HEK293 (cell line): ENCODE measurements around the gene XKRX.

Experiments
- CTCF ChIA-PET: fragments of 350-600 bp; formaldehyde crosslinking; extraction: SDS; loops from one replicate; lab custom pipeline; 2021; ENCODE audit warnings: antibody characterized with exemption; lab: Yijun Ruan, JAX
- POLR2A ChIA-PET: fragments of 300-600 bp; formaldehyde crosslinking; extraction: SDS; loops from one replicate; lab custom pipeline; 2020; ENCODE audit warnings: antibody characterized with exemption, inconsistent platforms; lab: Yijun Ruan, JAX
- H3K27ac ChIP-seq: fragments of 200-500 bp; sonication (Bioruptor generic); 2 replicates; pipeline ENCODE4 v1.5.1; 2014; ENCODE audit warnings: low read depth, low read length, control low read depth, inconsistent platforms; ENCODE audit errors: extremely low read depth
- H3K36me3 ChIP-seq, 2 experiments: fragments of 200-500 bp in 1 of 2; sonication (Bioruptor generic) in 1 of 2; 1 replicate in 1 of 2; 2 replicates in 1 of 2; pipeline ENCODE4 v1.5.1; 2014 to 2017; ENCODE audit warnings: inconsistent platforms in 2 of 2, low read length in 2 of 2; ENCODE audit not compliant: control insufficient read depth in 2 of 2, insufficient read depth in 1 of 2
- H3K4me1 ChIP-seq: fragments of 200-500 bp; sonication (Bioruptor generic); 2 replicates; pipeline ENCODE4 v1.5.1; 2014; ENCODE audit warnings: mild to moderate bottlenecking, low read length, inconsistent platforms; ENCODE audit not compliant: control insufficient read depth, insufficient read depth
- H3K4me3 ChIP-seq: 2 replicates; pipeline ENCODE4 v1.5.1; 2011; ENCODE audit warnings: low read depth, mild to moderate bottlenecking, control low read depth, low read length, moderate library complexity
- H3K9me3 ChIP-seq: fragments of 200-500 bp; sonication (Bioruptor generic); 2 replicates; pipeline ENCODE4 v1.5.1; 2014; ENCODE audit warnings: low read depth, low read length, inconsistent platforms; ENCODE audit not compliant: control insufficient read depth, insufficient read depth
- HOXA7 ChIP-seq: sonication (generic); formaldehyde crosslinking; IDR thresholded peaks from 2 replicates; pipeline ENCODE4 v1.8.1; 2022; ENCODE audit warnings: missing genetic modification reagents, borderline replicate concordance
- SCRT2 ChIP-seq: fragments of 450-650 bp; formaldehyde crosslinking; IDR thresholded peaks from 2 replicates; pipeline ENCODE4 v1.5.1; 2016; ENCODE audit warnings: missing biosample characterization, missing genetic modification characterization
- SP2 ChIP-seq: fragments of 450-650 bp; formaldehyde crosslinking; IDR thresholded peaks from 2 replicates; pipeline ENCODE4 v1.5.1; 2016; ENCODE audit warnings: missing biosample characterization, missing genetic modification characterization
- SP3 ChIP-seq: fragments of 450-650 bp; formaldehyde crosslinking; IDR thresholded peaks from 2 replicates; pipeline ENCODE4 v1.5.1; 2016; ENCODE audit warnings: missing biosample characterization, missing genetic modification characterization
- TCF7L2 ChIP-seq: IDR thresholded peaks from 2 replicates; pipeline ENCODE4 v1.6.1; 2011; ENCODE audit warnings: low read depth, mild to moderate bottlenecking, inconsistent platforms, low read length, moderate library complexity, borderline replicate concordance
- YY1 ChIP-seq: fragments of 450-650 bp; formaldehyde crosslinking; IDR thresholded peaks from 2 replicates; pipeline ENCODE4 v1.5.1; 2018; ENCODE audit warnings: missing biosample characterization, missing genetic modification characterization
- ZBTB17 ChIP-seq: fragments of 450-650 bp; formaldehyde crosslinking; IDR thresholded peaks from 2 replicates; pipeline ENCODE4 v1.5.1; 2016; ENCODE audit warnings: missing biosample characterization, missing genetic modification characterization
- ZBTB21 ChIP-seq: fragments of 450-650 bp; formaldehyde crosslinking; IDR thresholded peaks from 2 replicates; pipeline ENCODE4 v1.5.1; 2017; ENCODE audit warnings: missing biosample characterization, missing genetic modification characterization
- ZBTB48 ChIP-seq: fragments of 450-650 bp; formaldehyde crosslinking; IDR thresholded peaks from 2 replicates; pipeline ENCODE4 v1.5.1; 2016; ENCODE audit warnings: missing biosample characterization, missing genetic modification characterization
- ZFP37 ChIP-seq: fragments of 450-650 bp; formaldehyde crosslinking; IDR thresholded peaks from 2 replicates; pipeline ENCODE4 v1.5.1; 2016; ENCODE audit warnings: missing biosample characterization, missing genetic modification characterization
- ZNF10 ChIP-seq: fragments of 450-650 bp; formaldehyde crosslinking; IDR thresholded peaks from 2 replicates; pipeline ENCODE4 v1.5.1; 2017; ENCODE audit warnings: missing biosample characterization, missing genetic modification characterization
- ZNF114 ChIP-seq: fragments of 450-650 bp; formaldehyde crosslinking; IDR thresholded peaks from 2 replicates; pipeline ENCODE4 v1.5.0; 2017; ENCODE audit warnings: missing biosample characterization, missing genetic modification characterization
- ZNF175 ChIP-seq: fragments of 450-650 bp; formaldehyde crosslinking; IDR thresholded peaks from 2 replicates; pipeline ENCODE4 v1.5.1; 2016; ENCODE audit warnings: missing biosample characterization, missing genetic modification characterization
- ZNF211 ChIP-seq: fragments of 450-650 bp; formaldehyde crosslinking; IDR thresholded peaks from 2 replicates; pipeline ENCODE4 v1.5.1; 2016; ENCODE audit warnings: low read depth, missing biosample characterization, missing genetic modification characterization
- ZNF239 ChIP-seq: fragments of 450-650 bp; formaldehyde crosslinking; IDR thresholded peaks from 2 replicates; pipeline ENCODE4 v1.5.1; 2016; ENCODE audit warnings: missing biosample characterization, missing genetic modification characterization
- ZNF335 ChIP-seq: fragments of 450-650 bp; formaldehyde crosslinking; conservative IDR thresholded peaks from 2 replicates; pipeline ENCODE4 v1.5.1; 2016; ENCODE audit warnings: missing biosample characterization, missing genetic modification characterization
- ZNF404 ChIP-seq: fragments of 450-650 bp; formaldehyde crosslinking; IDR thresholded peaks from 2 replicates; pipeline ENCODE4 v1.5.1; 2017; ENCODE audit warnings: missing biosample characterization, missing genetic modification characterization
- ZNF521 ChIP-seq: fragments of 450-650 bp; formaldehyde crosslinking; IDR thresholded peaks from 2 replicates; pipeline ENCODE4 v1.5.1; 2017; ENCODE audit warnings: missing biosample characterization, mild to moderate bottlenecking, missing genetic modification characterization
- ZNF544 ChIP-seq: fragments of 450-650 bp; formaldehyde crosslinking; IDR thresholded peaks from 2 replicates; pipeline ENCODE4 v1.5.0; 2017; ENCODE audit warnings: missing biosample characterization, missing genetic modification characterization
- ZNF658 ChIP-seq: fragments of 450-650 bp; formaldehyde crosslinking; IDR thresholded peaks from 2 replicates; pipeline ENCODE4; 2016; ENCODE audit warnings: missing biosample characterization, missing genetic modification characterization
- ZNF664 ChIP-seq: fragments of 450-650 bp; formaldehyde crosslinking; IDR thresholded peaks from 2 replicates; pipeline ENCODE4 v1.5.1; 2016; ENCODE audit warnings: missing biosample characterization, missing genetic modification characterization
- ZNF677 ChIP-seq: fragments of 450-650 bp; IDR thresholded peaks from 2 replicates; pipeline ENCODE4 v1.5.0; 2018; ENCODE audit warnings: missing biosample characterization, mild to moderate bottlenecking, missing genetic modification characterization, moderate library complexity
- ZNF701 ChIP-seq: fragments of 450-650 bp; formaldehyde crosslinking; IDR thresholded peaks from 2 replicates; pipeline ENCODE4 v1.5.1; 2016; ENCODE audit warnings: missing biosample characterization, missing genetic modification characterization
- TF ChIP-seq, protein P1 (sequence below): fragments of 450-650 bp; formaldehyde crosslinking; IDR thresholded peaks from 2 replicates; pipeline ENCODE4 v1.5.1; 2017; ENCODE audit warnings: missing biosample characterization, missing genetic modification characterization
- TF ChIP-seq, protein P2 (sequence below): fragments of 450-650 bp; formaldehyde crosslinking; IDR thresholded peaks from 2 replicates; pipeline ENCODE4 v1.5.1; 2016; ENCODE audit warnings: missing biosample characterization, missing genetic modification characterization
- TF ChIP-seq, protein P3 (sequence below): fragments of 450-650 bp; formaldehyde crosslinking; IDR thresholded peaks from 2 replicates; pipeline ENCODE4 v1.5.1; 2017; ENCODE audit warnings: missing biosample characterization, missing genetic modification characterization
- TF ChIP-seq, protein P4 (sequence below): fragments of 450-650 bp; formaldehyde crosslinking; IDR thresholded peaks from 2 replicates; pipeline ENCODE4 v1.5.1; 2016; ENCODE audit warnings: missing biosample characterization, missing genetic modification characterization
- TF ChIP-seq, protein P5 (sequence below): fragments of 450-650 bp; formaldehyde crosslinking; IDR thresholded peaks from 2 replicates; pipeline ENCODE4 v1.5.1; 2016; ENCODE audit warnings: missing biosample characterization, missing genetic modification characterization

Gene XKRX

DNA sequence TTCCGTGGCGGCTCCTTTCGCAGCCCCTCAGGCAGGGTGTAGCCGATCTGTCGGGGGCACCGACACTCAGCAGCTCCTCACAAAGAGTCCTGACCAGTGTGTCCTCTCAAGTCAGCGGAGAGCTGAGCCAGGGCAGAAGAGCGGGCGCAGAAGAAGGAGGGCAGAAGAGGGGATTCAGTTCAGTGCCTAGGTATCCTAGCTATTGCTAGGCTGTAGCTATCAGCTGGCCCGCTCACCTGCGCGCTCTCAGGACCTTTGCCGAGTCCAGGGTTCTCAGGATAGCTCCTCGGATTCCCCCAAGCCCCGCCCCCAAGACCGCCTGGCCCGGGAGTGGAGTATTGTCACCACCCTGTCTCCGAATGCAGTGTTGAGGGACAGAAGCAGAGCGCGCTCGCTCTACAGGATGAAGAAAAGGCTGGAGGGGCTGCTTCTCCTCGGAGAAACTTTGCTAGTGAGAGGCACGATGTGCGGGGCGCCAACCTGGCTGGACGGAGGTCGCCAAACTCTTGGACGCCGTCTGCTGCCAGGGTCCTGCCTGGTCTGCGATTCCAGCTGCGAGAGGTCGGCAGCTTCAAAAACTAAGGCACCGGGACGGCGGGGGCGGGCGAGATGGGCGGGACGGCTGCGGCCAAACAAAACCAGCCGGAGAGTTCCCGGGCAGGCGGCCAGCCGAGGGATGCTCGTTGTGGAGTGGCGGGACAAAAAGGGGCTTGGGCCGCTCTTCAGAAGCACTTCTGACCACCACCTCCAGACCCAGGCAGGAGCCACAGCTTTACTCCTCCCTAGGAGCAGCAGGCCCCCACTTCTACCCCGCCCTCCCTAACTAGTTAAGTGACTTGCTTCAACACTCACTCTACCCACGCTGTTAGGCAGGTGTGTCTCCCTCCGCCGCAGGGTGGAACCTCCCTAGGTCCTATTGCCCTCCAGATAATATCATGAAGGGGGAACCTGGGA, at the start of gene XKRX:
Gene XKRX (minus strand): TSS at position 258 of the 954 bp plus-strand sequence. CDS start 613 bp downstream, outside the sequence.
- Histone ChIP-seq H3K9me3 (no peaks in the 10 kb centered on the region; the same call in 1 of the 2 replicates), H3K4me1 (0 out of 2 replicates have a peak, but pooled peaks cover 3% of the 10 kb centered on the region), H3K27ac (peak within 1 kb of the TSS; percentile 24; the same call in 1 of the 2 replicates), H3K36me3 (no peaks in the 10 kb centered on the region), H3K4me3 (peak within 1 kb of the TSS; percentile 50)
- CTCF ChIA-PET, result interaction anchor here (0.6 kb wide), 1 partner anchor 461 kb away, joined by 3 read pairs; no protein-coding TSS in a partner anchor
- POLR2A ChIA-PET, result interaction anchor here (0.7 to 1.1 kb wide), 3 partner anchors 13 to 249 kb away, joined by 3 read pairs; partner anchors contain the start of gene CENPI
- TF ChIP-seq ZBTB48 (no peak), SP3 (peak; percentile 62), ZNF677 (no peak), ZNF211 (tag by site-specific recombination) (no peak), ZNF239 (no peak), ZNF521 (tag by site-specific recombination) (no peak), ZNF114 (tag by site-specific recombination) (no peak), ZNF404 (tag by site-specific recombination) (no peak), ZNF335 (tag by site-specific recombination) (peak; percentile 56), ZNF664 (tag by site-specific recombination) (no peak), ZNF658 (tag by site-specific recombination) (no peak), ZNF701 (tag by site-specific recombination) (no peak), ZNF10 (tag by site-specific recombination) (no peak), ZNF175 (tag by site-specific recombination) (no peak), YY1 (tag by site-specific recombination) (no peak), ZNF544 (no peak), TCF7L2 (peak; percentile 48; the same call in 1 of the 2 replicates), ZFP37 (tag by site-specific recombination) (no peak), SP2 (tag by site-specific recombination) (peak; percentile 57), SCRT2 (tag by site-specific recombination) (no peak), ZBTB17 (peak; percentile 88), ZBTB21 (tag by site-specific recombination) (no peak), HOXA7 (no peak)
- TF ChIP-seq, protein P1, sequence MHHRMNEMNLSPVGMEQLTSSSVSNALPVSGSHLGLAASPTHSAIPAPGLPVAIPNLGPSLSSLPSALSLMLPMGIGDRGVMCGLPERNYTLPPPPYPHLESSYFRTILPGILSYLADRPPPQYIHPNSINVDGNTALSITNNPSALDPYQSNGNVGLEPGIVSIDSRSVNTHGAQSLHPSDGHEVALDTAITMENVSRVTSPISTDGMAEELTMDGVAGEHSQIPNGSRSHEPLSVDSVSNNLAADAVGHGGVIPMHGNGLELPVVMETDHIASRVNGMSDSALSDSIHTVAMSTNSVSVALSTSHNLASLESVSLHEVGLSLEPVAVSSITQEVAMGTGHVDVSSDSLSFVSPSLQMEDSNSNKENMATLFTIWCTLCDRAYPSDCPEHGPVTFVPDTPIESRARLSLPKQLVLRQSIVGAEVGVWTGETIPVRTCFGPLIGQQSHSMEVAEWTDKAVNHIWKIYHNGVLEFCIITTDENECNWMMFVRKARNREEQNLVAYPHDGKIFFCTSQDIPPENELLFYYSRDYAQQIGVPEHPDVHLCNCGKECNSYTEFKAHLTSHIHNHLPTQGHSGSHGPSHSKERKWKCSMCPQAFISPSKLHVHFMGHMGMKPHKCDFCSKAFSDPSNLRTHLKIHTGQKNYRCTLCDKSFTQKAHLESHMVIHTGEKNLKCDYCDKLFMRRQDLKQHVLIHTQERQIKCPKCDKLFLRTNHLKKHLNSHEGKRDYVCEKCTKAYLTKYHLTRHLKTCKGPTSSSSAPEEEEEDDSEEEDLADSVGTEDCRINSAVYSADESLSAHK (tag by site-specific recombination), result no peak
- TF ChIP-seq, protein P2, sequence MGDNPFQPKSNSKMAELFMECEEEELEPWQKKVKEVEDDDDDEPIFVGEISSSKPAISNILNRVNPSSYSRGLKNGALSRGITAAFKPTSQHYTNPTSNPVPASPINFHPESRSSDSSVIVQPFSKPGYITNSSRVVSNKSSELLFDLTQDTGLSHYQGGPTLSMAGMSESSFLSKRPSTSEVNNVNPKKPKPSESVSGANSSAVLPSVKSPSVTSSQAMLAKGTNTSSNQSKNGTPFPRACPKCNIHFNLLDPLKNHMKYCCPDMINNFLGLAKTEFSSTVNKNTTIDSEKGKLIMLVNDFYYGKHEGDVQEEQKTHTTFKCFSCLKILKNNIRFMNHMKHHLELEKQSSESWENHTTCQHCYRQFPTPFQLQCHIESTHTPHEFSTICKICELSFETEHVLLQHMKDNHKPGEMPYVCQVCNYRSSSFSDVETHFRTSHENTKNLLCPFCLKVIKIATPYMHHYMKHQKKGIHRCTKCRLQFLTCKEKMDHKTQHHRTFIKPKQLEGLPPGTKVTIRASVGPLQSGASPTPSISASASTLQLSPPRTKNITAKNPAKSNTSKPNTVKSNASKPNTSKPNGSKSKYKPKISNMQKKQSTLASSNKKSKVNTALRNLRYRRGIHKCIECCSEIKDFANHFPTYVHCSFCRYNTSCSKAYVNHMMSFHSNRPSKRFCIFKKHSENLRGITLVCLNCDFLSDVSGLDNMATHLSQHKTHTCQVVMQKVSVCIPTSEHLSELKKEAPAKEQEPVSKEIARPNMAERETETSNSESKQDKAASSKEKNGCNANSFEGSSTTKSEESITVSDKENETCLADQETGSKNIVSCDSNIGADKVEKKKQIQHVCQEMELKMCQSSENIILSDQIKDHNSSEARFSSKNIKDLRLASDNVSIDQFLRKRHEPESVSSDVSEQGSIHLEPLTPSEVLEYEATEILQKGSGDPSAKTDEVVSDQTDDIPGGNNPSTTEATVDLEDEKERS (tag by site-specific recombination), result no peak
- TF ChIP-seq, protein P3, sequence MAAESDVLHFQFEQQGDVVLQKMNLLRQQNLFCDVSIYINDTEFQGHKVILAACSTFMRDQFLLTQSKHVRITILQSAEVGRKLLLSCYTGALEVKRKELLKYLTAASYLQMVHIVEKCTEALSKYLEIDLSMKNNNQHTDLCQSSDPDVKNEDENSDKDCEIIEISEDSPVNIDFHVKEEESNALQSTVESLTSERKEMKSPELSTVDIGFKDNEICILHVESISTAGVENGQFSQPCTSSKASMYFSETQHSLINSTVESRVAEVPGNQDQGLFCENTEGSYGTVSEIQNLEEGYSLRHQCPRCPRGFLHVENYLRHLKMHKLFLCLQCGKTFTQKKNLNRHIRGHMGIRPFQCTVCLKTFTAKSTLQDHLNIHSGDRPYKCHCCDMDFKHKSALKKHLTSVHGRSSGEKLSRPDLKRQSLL (tag by site-specific recombination), result no peak
- TF ChIP-seq, protein P4, sequence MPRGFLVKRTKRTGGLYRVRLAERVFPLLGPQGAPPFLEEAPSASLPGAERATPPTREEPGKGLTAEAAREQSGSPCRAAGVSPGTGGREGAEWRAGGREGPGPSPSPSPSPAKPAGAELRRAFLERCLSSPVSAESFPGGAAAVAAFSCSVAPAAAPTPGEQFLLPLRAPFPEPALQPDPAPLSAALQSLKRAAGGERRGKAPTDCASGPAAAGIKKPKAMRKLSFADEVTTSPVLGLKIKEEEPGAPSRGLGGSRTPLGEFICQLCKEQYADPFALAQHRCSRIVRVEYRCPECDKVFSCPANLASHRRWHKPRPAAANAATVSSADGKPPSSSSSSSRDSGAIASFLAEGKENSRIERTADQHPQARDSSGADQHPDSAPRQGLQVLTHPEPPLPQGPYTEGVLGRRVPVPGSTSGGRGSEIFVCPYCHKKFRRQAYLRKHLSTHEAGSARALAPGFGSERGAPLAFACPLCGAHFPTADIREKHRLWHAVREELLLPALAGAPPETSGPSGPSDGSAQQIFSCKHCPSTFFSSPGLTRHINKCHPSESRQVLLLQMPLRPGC, result no peak
- TF ChIP-seq, protein P5, sequence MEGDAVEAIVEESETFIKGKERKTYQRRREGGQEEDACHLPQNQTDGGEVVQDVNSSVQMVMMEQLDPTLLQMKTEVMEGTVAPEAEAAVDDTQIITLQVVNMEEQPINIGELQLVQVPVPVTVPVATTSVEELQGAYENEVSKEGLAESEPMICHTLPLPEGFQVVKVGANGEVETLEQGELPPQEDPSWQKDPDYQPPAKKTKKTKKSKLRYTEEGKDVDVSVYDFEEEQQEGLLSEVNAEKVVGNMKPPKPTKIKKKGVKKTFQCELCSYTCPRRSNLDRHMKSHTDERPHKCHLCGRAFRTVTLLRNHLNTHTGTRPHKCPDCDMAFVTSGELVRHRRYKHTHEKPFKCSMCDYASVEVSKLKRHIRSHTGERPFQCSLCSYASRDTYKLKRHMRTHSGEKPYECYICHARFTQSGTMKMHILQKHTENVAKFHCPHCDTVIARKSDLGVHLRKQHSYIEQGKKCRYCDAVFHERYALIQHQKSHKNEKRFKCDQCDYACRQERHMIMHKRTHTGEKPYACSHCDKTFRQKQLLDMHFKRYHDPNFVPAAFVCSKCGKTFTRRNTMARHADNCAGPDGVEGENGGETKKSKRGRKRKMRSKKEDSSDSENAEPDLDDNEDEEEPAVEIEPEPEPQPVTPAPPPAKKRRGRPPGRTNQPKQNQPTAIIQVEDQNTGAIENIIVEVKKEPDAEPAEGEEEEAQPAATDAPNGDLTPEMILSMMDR (tag by site-specific recombination), result no peak; the same call in 1 of the 2 replicates
